Gastroesophageal sphincter (tissue), 3 donors: Measurements from ENCODE around the gene SLC5A11.

ENCODE experiments used
- CTCF ChIP-seq, 4 experiments: fragments of 200-600 bp in 2 of 4; fragments of 450-650 bp in 2 of 4; sonication (generic) in 1 of 4; IDR thresholded peaks; one replicate each; pipeline ENCODE4 v1.5.1; 2017 to 2019; ENCODE audit warnings: antibody characterized with exemption in 4 of 4, mild to moderate bottlenecking in 2 of 4, moderate library complexity in 2 of 4
- EP300 ChIP-seq: sonication (generic); formaldehyde crosslinking; IDR thresholded peaks from one replicate; pipeline ENCODE4 v1.6.1; 2017; ENCODE audit warnings: antibody characterized with exemption, mild to moderate bottlenecking
- POLR2A ChIP-seq, 2 donors: fragments of 450-650 bp; IDR thresholded peaks; one replicate each; pipeline ENCODE4 v1.6.1; 2017; ENCODE audit warnings: antibody characterized with exemption in 2 of 2, mild to moderate bottlenecking in 2 of 2, moderate library complexity in 1 of 2
- POLR2AphosphoS5 ChIP-seq: sonication (generic); formaldehyde crosslinking; IDR thresholded peaks from one replicate; pipeline ENCODE4 v1.6.1; 2017; ENCODE audit warnings: antibody characterized with exemption

- TF ChIP-seq POLR2A (IDR thresholded peaks at IDR 0.05) (no peak), CTCF (IDR thresholded peaks at IDR 0.05) (no peak), EP300 (no peak), POLR2AphosphoS5 (no peak)
Observed at GRCh38 chr16:24829153-24829552, 16.6 kb upstream of the SLC5A11 start.
